Measurements from ENCODE around the gene TMEM106C.

The TMEM106C gene

DNA sequence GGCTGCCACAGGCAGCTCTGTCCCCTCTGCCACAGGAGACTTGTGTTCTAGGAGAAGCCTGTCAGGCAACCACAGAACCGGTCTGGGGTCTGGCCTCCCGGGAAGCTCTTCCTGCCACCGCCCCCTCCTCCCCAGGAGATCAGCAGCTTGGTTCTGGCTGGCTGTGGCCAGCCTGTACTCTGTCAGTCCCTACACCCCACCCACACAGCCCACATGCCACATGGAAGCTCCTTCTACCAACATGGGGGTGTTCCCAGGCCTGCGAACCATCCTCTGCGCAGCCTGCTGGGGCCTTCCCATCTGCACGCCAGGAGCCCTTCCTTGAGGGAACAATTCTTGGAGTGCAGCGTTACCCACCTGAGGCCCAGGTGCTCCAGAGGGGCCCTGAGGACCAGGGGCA is 16.8 kb downstream of the TMEM106C start:
- no peak for DNase-seq

DNA sequence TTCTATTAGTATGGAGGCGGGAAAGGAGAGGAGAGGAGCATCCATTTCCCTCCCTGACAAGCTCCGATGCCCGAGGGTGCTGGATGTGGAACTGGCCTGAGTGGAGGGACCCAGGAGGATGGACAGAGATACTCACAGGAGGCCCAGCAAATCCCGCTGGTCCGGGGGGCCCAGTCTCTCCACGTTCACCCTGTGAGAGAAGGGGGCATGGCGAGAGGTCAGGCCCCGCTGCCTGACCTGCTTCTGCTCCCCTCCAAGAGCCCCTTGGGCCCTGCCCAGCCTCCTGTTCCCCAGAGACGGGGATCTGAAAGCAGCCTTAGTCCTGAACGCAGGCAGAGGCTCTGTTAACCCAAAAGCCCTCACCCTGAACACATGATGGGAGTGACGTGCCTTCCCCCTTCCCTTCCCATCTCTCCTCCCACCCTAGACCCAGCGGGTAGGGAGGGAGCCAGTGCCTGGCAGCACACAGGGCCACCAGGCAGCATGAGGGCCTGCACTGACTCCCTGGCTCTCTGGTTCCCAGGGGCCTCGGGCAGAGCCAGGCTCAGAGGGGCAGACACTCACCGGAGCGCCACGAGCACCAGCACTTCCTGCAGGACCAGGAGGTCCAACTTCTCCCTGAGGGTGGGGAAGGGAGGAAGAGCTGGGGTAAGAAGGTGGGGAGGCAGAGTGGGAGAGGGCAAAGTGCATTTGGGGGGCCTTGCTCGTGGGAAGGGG is 17.5 kb downstream of the TMEM106C start:
- no peak for DNase-seq

DNA sequence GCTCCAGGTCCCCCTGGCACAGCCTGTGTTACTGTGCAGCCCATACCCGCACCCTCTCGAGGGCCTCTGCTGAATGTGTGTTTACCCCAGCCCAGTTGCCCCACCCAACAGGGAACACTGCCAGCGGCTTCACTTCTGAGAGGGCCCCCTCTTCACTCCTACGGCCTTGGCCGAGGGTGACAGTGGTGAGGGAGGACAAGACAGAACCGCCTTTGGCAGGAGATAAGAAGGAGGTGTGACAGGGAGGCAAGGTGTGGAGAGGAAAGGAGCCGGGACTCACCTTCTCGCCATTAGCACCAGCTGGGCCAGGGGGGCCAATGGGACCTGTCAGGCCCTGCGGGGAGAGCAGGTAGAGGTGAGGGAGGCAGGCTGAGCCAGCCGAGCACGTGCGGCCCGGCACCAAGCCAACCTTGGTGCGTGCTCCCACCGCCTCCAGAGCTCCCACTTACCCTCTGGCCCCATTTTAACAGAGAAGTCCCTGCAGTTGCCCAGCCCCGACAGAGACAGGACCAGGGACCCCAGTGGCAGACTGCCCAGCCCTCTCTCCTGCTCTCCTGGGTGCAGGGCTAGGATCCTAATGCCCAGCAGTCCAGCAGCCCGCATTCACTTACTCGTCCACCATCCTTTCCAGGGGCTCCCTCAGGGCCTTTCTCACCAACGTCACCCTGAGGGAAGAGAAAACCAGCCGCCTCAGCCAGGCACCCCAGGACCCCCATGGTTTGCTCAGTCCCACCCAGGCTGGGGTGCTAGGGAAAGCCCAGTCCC is 18.3 kb downstream of the TMEM106C start:
- no peak for DNase-seq

DNA sequence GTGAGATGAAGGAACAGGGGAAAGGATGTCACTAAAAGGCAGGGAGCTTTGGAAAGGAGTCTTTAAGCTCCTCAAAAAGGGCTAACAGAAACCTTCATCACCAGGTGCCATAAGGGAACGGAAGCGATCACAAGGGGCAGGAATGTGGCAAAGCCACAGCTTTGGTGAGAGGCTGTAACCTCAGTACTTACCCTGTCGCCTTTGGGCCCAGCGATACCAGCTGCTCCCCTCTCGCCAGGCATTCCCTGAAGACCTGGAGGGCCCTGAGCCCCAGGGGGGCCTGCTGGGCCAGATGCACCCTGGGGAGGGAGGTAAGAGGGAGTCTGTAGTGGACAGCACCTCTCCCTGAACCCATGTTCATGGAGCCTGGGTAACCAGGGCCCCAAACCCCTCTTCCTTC is 18.9 kb downstream of the TMEM106C start:
- DNase-seq = no peak

DNA sequence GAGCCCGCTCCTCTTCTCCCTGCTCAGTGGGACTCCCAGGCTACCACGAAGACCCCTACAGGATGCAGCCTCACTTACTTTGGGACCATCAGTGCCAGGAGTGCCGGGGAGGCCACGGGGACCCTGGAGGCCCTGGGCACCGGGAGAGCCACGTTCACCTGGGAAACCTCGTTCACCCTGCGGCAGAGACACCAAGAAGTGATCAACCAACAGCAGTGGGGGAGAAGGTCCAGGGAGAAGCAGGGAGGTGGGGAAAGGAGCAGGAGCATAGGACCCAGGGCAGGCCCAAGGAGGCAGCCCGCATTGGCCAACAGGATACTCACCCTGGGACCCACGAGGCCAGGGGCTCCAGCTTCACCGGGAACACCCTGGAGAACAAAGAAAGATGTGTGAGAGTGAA is 19.4 kb downstream of the TMEM106C start:
- no peak for DNase-seq

DNA sequence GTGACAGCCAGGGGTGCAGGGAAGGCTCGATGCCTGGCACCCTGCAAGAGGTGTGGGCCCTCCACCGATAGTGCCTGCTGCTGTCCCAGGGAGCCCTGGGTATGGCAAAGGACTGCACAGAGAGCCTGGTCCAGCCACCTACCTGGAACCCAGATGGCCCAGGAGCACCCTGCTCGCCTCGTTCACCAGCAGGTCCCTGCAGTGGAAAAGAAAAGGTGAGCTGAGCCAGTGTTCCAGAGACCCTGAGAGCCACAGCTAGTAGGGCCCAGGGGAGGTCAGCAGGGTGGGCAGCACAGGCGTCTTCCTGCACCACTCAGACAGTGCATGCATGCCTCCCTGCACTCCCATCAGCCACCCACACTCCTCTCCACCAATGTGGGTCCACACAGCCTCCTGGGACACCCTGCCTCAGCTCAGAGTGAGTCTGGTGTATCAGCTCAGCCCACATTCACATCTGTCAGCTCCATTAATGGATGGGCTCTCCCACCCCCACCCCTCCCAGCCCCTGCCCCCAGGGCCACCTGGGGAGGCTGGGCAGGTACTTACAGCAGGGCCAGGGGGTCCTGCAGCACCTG is 20.2 kb downstream of the TMEM106C start:
- DNase-seq = no peak

DNA sequence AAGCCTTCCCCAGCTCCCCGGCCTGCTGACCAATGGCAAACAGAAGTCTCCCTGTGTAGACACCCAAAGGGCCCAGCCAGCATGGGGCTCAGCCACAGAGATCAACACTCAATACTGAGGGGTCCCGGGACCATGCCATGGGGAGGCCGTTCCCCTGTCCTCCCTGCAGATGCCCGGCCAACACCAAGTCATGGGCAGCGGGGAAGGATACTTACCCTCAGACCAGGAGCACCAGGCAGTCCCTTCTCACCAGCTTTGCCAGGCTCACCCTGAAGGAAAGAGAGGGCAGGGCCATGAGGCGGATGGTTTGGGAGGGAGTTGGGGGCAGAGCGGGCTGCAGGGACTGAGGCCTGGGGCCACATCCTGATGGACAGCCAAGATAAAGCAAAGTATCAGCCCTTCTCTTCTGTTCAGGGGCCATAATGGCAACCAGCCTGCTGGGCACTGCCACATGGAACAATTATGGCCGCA is 21.0 kb downstream of the TMEM106C start:
- no peak for DNase-seq

DNA sequence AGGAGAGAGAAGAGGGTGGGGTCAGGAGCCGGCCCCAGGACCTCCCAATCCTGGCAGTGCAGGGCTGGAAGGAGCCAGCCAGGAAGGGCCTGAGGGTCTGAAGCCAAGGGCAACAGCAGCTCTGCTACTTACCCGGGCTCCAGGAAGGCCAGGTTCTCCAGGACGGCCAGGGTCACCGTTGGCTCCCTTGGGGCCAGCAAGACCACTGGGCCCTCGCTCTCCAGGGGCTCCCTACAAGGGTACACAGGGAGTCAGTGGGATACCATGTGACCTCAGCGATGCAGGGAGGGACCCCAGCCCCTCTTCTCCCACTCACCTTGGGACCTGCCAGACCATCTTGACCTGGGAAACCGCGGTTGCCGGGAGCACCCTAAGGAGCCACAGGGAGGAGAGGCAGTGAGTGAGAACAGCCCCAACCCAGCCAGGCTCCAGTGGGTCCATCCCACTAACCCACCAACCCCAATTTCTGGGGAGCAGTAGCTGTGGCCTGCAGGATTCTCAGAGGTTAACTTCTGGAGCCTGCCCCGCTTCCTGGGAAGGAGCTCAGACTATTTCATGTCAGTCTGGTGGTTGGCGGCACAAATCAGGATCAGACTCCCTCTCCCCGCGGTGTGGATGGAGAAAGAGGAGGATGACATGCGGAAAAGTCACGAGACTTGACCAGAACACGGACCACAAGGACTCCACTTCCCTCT is 22.3 kb downstream of the TMEM106C start:
- no peak for DNase-seq

DNA sequence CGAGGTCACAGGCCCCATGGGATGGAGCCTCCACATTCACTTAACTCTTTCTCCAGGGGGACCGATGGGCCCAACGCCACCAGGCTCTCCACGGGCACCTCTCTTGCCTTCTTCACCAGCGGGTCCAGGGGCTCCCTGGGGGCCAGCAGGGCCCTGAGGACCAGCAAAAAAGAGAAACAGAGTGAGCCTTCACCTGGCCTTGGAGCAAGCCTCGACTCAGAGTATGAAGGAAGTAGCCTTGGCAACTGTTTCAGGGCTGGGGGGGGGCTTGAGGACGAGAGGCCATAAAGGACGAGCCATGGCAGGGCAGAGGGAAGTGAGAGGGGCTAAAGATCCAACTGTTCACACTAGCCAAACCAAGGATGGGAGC is 22.9 kb downstream of the TMEM106C start:
- no peak for DNase-seq

DNA sequence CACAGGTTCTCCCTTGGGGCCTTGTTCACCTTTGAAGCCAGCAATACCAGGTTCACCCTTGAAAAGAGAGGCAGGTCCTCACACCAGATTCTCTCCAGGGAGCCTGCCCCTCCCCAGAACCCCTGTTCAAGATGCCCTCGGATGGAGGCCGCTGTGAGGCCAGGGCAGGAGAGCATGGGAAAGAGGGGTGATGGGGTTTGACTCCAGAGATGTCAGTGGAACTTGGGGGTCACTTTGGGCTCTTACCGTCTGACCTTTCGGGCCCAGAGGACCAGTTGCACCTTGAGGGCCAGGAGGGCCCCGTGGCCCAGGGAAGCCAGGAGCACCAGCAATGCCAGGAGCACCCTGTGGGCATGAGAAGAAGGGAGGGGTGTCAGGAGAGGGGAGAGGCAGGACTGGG is 23.4 kb downstream of the TMEM106C start:
- no peak for DNase-seq

DNA sequence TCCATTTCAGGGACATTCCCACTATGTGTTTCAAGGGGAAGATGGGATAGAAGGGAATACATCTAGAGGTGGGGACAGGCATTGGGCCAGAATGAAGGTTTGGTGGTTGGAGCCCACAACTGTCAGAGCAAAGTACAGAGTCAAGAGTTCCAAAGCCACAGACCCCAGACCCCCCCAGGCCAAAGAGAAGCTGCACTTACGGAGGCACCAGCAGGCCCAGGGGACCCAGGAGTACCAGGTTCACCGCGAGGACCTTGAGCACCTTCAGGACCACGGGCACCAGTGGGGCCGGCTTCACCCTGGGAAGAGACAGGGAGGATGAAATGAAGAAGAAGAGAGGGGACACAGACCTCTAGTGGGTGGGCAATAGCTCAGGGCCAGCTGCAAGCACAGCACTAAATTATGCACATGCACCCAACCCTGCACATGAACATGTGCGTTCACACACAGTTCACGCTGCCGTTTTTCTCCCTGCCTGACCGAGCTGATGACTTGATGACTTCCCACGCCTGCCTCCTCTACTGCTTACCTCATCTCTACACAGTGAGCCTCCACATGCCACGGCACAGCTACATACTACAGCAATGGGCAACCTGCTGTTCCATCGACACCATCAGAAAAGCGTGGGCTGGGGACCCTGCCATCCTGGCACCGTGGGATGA is 24.1 kb downstream of the TMEM106C start:
- DNase-seq = no peak

DNA sequence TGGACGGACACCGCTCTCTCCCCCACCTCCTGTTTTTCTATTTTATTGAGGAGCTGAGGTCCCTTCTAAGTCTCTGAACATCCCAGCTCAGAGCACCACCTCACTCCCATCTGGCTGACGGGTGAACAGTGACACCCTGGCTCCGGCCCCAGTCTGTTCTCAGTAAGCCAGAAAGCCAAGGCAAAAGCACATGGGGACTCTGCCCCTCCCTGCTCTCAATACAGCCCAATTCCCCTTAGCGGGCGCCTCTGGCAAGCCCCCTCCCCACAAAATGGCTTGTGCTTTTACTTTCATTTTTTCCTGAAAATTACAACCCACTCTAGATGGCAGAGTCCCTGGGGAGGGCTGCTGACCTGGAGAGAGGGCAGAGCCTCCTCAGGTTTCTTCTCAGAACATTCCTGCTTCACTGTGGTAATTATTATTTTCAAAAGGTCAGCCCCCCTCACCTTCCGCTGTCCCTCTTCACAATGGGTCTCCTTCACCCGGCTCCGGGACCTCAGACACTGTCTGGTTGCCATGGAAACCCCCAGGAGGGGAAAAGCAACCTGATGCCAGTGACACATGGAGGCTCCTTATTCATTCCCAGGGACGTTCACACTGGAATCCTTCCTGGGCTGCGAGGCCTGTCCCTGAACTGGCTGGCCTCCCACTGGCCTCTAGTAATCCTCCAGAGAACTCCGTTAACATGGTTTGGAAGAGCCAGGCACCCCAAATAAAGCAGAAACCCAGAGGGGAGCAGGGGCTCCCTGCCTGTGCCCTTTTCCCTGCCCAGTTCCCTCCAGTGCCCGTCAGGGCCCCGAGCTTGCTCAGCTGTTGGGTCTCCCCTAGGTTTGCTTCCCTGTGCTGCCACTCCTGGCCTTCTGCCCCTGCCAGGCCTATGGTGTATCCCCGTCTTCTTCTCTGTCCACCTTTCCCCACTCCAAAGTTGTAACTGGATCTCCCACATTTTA is 25.0 kb downstream of the TMEM106C start:
- DNase-seq = no peak

DNA sequence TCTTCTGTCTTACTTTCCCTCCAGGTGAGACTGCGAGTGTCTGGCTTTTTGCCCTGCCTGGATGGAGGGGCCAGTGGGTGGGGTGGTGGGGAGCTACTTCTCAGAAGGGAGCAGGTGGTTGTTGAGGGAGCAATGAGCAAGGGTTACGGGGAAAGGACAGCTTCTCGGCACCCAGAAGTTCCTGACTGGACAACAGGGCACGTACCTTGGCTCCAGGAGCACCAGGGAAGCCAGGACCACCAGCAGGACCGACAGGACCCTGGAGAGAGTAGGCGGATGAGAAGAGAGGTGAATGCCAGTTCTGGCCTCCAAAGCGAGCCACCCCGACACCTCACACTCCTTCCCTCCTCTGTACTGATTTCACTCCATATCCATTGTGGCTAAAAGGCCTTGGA is 25.6 kb downstream of the TMEM106C start:
- no peak for DNase-seq

DNA sequence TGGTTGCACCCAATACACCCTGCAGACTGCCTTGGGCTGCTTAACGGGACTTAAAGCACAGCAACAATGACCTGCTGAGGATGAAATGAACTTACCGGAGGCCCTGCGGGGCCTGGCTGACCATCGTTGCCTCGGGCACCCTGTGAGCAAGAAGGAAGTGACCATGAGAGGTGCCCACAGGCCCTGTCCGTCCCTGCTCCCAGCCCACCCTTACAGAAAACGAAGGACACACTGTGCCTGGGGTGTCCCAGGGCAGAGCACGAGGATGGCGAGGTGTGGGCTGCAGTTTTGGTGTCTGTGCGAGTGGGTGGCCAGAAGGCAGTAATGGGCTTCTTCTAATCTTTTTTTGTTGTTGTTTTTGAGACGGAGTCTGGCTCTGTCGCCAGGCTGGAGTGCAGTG is 26.3 kb downstream of the TMEM106C start:
- DNase-seq = no peak

DNA sequence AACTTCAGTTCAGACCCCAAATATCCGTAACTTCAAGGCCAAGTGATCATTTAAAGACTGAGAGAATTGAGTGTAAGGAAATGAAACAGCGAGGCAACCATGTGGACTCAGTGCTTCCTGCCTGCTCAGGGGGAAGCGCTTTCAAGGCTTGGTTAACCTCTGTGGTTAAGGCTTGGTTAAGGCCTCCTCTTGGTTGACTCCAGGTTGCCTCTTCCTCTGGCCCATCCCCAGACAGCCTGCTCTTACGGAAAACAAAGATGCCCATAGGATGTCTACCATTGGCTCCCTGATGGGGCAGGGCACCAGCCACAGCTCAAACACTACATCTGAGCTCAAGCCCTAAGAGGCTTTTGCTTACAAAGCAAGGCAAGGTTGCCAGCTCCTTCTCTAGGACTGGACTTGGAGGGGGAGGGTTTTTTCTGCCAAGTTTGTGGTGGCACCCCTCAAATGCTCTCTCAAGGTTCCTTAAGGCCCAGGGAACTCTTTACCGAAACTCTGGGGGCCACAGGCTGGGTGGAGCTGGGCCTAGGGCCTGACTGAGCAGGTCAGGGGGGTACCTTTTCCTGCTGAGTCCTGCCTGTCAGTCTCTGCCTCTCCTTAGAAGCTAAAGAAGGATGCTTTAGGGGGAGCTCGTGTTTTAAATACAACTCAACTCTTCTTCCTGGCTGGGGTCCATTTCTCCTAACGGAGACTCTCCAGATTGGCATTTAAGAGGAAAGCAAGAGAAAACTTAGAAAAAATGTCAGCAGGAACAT is 27.1 kb downstream of the TMEM106C start:
- DNase-seq = peak; percentile 65

DNA sequence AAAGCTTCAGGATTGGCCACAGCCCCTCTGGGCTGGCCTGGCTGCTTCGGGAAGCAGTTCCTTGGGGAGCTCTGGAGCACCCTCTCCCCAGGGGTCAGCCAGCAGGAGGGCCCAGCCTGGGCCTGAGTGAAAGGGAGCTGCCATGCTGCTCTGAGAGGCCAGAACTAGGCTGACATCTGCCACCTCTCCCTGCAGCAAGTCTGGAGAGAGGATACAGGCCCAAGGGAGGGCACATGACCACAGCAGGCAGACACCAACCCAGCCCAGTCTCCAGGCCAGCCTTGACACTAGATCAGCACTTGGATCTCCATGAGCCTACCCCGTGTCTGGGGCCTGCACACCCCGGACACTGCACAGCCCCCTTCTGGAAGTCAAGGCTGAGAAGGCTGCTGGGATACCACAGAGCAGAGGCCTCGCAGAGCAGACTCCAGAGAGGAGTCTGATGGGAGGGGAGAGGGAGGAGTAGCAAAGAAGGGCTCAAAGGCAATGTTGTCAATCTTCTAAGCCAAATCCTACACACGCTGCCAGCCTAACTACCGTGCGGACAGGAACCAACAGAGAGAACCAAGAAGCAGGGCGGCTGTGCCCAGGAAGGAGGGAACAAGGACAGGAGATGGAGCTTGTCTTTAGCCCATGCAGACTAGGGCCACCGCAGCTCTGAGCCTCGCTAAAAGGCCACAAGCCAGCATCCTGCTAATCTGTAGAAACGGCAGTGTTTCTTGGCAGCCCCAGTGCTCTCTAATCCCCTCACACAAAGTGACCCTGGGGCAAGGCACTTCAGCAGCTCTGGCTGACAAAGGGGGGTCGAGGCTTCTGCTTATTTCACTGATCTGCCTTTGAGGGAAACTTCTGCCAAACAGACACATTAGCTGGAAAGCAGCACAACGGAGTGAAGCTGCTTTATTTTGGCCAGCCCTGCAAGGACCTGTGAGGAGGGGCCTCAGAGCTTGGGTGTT is 28.0 kb downstream of the TMEM106C start:
- no peak for DNase-seq

DNA sequence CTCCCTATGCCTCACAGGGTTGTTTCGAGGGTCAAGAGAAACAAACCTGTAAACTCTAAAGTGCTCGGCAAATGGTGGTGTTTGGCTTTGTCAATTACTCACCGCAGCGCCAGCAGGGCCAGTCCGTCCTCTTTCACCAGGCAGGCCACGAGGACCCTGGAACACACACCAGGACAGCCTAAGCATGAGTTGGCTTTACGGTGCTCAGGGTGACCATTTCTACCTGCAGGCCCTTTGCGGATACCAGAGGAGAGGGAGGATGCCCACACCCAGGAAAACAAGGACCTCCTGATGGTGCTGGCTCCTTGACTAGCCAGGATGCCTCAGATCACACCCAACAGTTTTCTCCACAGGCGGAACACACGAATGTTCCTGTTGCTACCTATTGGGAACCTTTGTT is 29.4 kb downstream of the TMEM106C start:
- no peak for DNase-seq

DNA sequence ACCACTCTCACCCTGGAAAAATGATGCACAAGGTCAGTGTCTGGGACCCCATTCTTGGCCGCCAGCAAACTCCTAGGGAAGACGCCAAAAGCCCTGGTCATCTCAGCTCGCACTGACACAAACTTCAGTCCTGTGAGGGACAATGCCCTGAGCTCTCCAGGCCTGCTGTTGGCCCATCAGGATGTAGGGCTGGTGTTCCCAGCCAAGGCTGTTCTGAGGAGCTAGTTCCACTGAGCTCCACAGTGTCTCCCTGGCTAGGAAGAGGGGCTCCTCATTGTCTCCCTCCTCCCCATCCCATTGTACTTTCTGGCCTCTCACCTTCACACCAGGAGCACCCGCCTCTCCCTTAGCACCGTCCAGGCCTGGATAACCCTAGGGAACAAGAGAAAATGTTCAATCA is 30.1 kb downstream of the TMEM106C start:
- no peak for DNase-seq

DNA sequence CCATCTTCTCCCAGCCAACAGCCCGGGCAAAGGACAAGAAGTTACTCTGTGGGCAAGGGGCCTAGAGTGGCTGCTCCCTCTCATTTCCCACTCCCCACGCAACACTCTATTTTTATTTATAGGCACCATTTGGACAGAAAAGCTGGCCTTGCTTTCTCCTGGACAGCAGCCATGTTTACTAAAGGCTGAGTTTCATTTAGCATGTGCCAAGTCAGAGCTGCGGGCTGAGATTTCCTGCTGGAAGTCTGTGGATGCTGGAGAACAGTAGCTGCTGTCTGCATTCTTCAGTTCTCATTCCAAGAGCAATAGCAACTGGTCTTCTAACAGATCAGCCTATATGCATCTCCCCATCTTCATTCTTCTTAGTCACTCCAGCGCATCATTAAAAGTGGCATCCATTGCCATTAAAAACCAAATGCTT is 32.6 kb downstream of the TMEM106C start:
- DNase-seq = no peak

DNA sequence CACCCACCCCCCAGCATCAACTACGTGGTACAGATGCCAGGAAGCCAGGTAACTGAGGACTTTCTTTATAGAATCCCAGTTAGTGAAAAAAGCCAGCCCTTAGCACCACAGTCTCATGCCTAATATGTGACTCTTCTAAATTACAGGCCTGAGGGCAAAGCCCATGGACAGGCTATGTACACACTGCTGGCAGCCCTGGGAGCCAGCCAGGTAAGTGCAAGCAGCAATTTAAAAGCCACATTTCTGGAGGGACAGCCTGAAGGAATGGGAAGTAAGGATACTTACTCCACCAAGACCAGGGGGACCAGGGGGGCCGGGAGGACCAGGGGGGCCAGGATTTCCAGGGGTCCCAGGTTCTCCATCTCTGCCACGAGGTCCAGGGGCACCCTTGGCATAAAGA is 33.9 kb downstream of the TMEM106C start:
- no peak for DNase-seq

All from CD4-positive, alpha-beta T cell treated with Interleukin-21 for 1 hour (primary cell).